Measurements from ENCODE around the gene TMTC2.
"Not testable (repeated sequence)": the region's sequence is repeated elsewhere in the genome, so short reads cannot be mapped to it uniquely, and the experiment has no call there.

TMTC2 gene

GRCh38 chr12:82800185-82800584 is 113.5 kb downstream of the TMTC2 start:
- DNase-seq: no peak

- DNase-seq: no peak
Observed at GRCh38 chr12:82801951-82802610, 115.4 kb downstream of the TMTC2 start.

- no peak for DNase-seq
Observed at GRCh38 chr12:82803201-82803600, 116.5 kb downstream of the TMTC2 start.

- DNase-seq: no peak
Observed at GRCh38 chr12:82804601-82805000, 117.9 kb downstream of the TMTC2 start.

- not testable (repeated sequence) for DNase-seq
Observed at GRCh38 chr12:82805004-82805403, 118.3 kb downstream of the TMTC2 start.

- no peak for DNase-seq
Observed at GRCh38 chr12:82805812-82806497, 119.2 kb downstream of the TMTC2 start.

GRCh38 chr12:82807132-82807737 is 120.5 kb downstream of the TMTC2 start:
- no peak for DNase-seq

GRCh38 chr12:82810568-82810967 is 123.9 kb downstream of the TMTC2 start:
- no peak for DNase-seq

GRCh38 chr12:82817368-82817767 is 130.7 kb downstream of the TMTC2 start:
- no peak for DNase-seq

GRCh38 chr12:82818271-82819035 is 131.7 kb downstream of the TMTC2 start:
- no peak for DNase-seq

- DNase-seq: no peak
Observed at GRCh38 chr12:82826505-82826904, 139.8 kb downstream of the TMTC2 start.

GRCh38 chr12:82832096-82832495 is 145.4 kb downstream of the TMTC2 start:
- no peak for DNase-seq

GRCh38 chr12:82832981-82833380 is 146.3 kb downstream of the TMTC2 start:
- DNase-seq: no peak

GRCh38 chr12:82833481-82833880 is 146.8 kb downstream of the TMTC2 start:
- no peak for DNase-seq

- DNase-seq: no peak
Observed at GRCh38 chr12:82835217-82835616, 148.5 kb downstream of the TMTC2 start.

- DNase-seq: no peak
Observed at GRCh38 chr12:82838131-82838551, 151.4 kb downstream of the TMTC2 start.

- DNase-seq: no peak
Observed at GRCh38 chr12:82838827-82839226, 152.1 kb downstream of the TMTC2 start.

- DNase-seq: no peak
Observed at GRCh38 chr12:82839796-82840195, 153.1 kb downstream of the TMTC2 start.

GRCh38 chr12:82841487-82841904 is 154.8 kb downstream of the TMTC2 start:
- no peak for DNase-seq

- no peak for DNase-seq
Observed at GRCh38 chr12:82842480-82842879, 155.8 kb downstream of the TMTC2 start.

GRCh38 chr12:82845076-82845475 is 158.4 kb downstream of the TMTC2 start:
- DNase-seq: not testable (repeated sequence)

GRCh38 chr12:82848845-82849244 is 162.1 kb downstream of the TMTC2 start:
- DNase-seq: no peak

GRCh38 chr12:82852529-82852928 is 165.8 kb downstream of the TMTC2 start:
- DNase-seq: no peak
